GM18951 (cell line): Measurements from ENCODE around the gene CDH6.

Experiments
- POLR2A ChIP-seq: IDR thresholded peaks from 4 replicates; pipeline ENCODE4 v1.6.1; 2011; ENCODE audit warnings: mild to moderate bottlenecking; ENCODE audit not compliant: insufficient read length, insufficient read depth; ENCODE audit errors: extremely low read depth
- in situ Hi-C: fragments of 300-500 bp; cut with MboI; formaldehyde crosslinking; loops from one replicate; pipeline ENCODE4 v1.12.0; 2022; ENCODE audit warnings: low sequenced_read_pairs, mixed read lengths, inconsistent platforms; ENCODE audit not compliant: unreplicated experiment

Gene CDH6

GRCh38 chr5:31185951-31186350 lies 7.5 kb upstream of the CDH6 start:
- TF ChIP-seq POLR2A, result no peak
- in situ Hi-C loops, result no loop called here

GRCh38 chr5:31186672-31187267 lies 6.7 kb upstream of the CDH6 start:
- no peak for TF ChIP-seq POLR2A
- in situ Hi-C loops, result no loop called here

- no peak for TF ChIP-seq POLR2A
- in situ Hi-C loops, result no loop called here
Observed at GRCh38 chr5:31187591-31187990, 5.9 kb upstream of the CDH6 start.

DNA sequence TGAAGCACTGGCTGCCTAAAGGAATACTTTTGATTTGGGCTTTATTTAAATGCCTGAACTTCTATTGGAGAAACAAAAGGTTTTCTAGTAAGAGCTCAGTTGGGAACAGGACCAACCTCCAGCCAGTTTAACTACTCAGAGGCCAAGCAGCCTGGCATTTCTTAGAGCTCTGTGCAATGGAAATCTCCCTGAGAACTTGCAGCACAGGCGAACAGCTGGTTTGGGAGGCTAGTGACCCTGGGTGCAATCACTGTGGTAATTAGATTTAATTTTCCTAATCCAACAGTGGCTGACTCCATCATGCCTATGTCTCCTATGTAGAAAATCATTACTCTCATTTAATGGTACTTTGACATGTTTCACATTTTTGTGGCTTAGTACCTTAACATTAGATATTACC lies 1.0 kb upstream of the CDH6 start:
- TF ChIP-seq POLR2A, result no peak
- in situ Hi-C loops, result no loop called here

DNA sequence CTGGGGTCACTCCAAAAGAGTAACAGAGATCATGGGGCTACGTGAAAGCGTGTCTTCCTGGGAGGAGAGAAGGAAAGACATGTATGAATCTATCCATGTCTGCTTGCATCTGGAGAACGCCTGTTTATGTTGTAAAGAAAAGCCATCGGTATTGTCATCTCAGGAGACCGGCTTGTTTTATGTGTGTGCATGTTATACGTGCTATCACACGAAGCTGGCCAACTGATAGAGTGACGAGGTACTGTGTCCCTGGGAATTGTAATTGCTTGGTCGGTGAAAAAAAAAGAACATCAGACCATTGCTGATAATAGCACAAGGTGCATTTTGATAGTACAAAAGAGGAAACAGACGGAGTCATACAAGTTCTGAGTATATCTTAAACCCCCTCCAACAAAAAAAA lies 370 bp upstream of the CDH6 start:
- TF ChIP-seq POLR2A, result no peak
- in situ Hi-C loops, result no loop called here

GRCh38 chr5:31194468-31194813 lies 955 bp downstream of the CDH6 start:
- in situ Hi-C loops, result no loop called here
- no peak for TF ChIP-seq POLR2A

GRCh38 chr5:31194892-31195555 lies 1.5 kb downstream of the CDH6 start:
- no peak for TF ChIP-seq POLR2A
- in situ Hi-C loops, result no loop called here

DNA sequence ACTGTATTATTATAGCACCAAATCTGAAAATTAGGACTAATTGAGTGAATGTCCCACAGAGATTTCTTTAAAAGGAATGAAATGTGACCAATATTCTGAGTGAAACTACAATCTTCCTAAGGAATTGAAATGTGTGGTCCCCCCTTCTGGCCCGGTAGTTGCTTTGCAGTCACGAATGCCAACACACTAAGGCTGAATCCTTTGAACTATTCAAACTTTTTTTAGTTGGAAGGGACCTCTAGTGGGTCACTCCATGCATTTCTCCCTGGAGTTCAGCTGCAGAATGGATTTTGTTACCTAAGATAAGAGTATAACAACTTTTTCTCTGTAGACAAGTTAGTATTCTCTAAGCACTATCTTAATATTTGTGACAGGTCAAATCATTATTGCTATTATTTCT lies 2.8 kb downstream of the CDH6 start:
- no peak for TF ChIP-seq POLR2A
- in situ Hi-C loops, result no loop called here

DNA sequence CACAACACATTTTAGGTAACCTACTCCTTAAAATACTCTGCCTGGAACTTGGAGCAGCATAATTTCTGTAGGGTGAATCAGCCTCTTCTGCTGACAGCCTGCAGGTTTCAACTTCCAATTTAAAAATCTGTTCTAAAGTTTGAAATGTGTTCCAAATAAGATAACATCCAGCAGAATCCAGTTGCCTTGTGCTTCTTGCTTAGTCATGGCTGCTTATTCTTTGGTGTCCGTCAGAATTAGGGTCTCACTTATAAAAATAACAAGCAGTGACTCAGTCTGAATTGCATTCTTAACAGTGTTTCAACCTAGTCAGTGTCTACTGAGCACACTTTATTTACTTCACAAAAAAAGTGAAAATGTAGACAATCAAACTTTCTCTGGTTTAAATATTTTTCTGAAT lies 3.7 kb downstream of the CDH6 start:
- in situ Hi-C loops, result no loop called here
- no peak for TF ChIP-seq POLR2A

DNA sequence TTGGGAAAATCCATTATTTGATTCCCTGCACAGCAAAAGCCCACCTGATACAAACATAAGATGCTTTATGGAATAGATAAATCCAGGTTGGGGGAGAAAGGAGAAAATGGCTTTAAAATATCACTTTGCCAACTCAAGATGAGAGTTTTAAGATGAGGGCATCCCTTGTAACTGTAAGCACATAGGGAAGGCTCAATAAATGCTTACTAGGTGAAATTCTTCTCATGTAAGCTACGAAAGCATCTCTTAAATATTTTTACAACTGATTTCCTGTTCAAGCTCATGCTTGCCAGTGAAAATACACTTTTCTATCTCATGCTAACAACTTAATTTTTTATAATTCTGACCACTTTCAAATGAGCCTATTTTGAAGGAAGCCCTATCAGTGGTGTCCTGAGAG lies 11.5 kb downstream of the CDH6 start:
- in situ Hi-C loops, result no loop called here
- TF ChIP-seq POLR2A, result no peak

DNA sequence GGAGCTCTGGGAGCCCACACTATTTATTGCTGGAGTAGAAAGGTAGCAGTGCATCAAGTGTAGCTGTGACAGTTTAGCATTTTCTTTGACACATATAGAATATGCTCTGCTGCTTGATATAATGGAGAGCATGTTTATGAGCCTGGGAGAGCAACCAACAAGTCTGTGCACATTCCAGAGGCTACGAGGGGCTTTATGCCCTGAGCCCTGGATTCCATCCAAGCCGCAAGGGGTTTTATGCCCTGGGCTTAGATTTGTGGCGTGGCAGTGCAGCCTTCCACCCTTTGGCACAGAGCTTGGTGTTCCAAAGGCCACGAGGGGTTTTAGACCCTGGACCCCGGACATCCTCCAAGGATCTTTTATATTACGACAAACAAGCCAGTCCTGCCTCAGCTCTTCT lies 14.6 kb downstream of the CDH6 start:
- in situ Hi-C loops, result no loop called here
- no peak for TF ChIP-seq POLR2A

DNA sequence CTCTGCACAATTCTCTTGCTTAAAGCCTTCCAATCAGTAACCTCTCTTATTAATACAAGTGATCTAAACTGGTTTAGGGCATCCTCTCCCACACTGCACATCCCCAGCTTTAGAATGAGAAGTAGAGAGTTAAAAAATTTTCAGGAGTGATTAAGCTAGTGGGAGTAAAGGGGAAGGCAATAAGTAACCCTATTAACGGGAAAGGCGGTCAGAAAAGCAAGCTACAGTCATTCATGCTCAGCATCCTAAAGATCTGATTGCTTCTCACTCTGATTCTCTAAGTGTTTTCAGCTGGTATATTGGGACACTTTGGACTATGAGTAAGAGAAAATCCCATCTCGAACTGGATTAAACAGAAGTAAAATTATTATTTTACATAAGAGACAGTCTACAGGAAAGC lies 15.8 kb downstream of the CDH6 start:
- TF ChIP-seq POLR2A, result no peak
- in situ Hi-C loops, result no loop called here

DNA sequence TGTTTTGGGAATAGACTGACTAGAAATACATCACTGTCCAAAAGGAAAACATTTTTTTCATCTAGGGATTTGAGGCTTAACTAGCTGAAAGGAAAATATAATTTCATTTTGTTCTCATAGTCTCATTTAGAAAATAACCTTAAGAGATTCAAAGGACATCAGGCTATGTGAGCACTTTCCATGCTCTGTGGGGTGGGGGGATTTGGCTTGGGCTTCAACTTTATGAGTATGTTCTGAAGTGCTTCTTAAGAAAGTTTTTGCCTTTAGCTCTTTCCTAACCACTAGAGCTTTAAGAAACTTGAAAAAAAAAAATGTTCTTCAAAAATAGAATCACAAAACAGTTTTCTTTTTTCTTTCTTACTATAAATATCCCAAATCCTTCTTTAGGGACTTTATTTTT lies 17.6 kb downstream of the CDH6 start:
- TF ChIP-seq POLR2A, result no peak
- in situ Hi-C loops, result no loop called here

DNA sequence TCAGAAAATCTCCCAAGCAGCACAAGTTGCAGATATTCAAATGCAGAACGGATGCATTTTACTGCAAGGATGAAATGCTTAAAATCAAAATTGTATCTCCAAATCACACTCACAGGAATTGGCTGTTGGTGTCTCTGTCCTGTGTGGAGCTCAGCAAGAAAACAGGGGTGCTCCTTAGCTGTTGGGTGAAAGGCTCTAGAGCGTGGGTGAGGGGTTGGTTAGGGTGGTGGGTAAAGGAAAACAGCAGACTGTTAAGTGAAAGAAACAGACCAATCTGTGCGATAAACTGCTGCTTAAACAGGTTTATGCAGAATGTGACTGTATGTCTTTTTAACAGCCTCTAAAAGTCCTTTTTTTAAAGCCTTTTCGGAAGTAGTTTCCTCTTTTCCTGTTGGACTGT lies 19.8 kb downstream of the CDH6 start:
- in situ Hi-C loops, result no loop called here
- no peak for TF ChIP-seq POLR2A

GRCh38 chr5:31213705-31214121 lies 20.2 kb downstream of the CDH6 start:
- no peak for TF ChIP-seq POLR2A

More at GRCh38 chr5:31213705-31214121, 20.2 kb downstream of the CDH6 start:
- in situ Hi-C loops, result no loop called here
